GM10266 (cell line): Measurements from ENCODE around the gene FAAH.
"Not testable (repeated sequence)": the region's sequence is repeated elsewhere in the genome, so short reads cannot be mapped to it uniquely, and the experiment has no call there.

Experiments used
- DNase-seq: peaks from one replicate; pipeline ENCODE4 v3.0.0; 2012; ENCODE audit errors: extremely low spot score
- TF ChIP-seq, protein P1 (sequence below): IDR thresholded peaks from 2 replicates; pipeline ENCODE4 v1.5.1; 2012; ENCODE audit warnings: mild to moderate bottlenecking, low read depth; ENCODE audit not compliant: control insufficient read depth, insufficient read depth; ENCODE audit errors: missing control alignments

Gene FAAH

DNA sequence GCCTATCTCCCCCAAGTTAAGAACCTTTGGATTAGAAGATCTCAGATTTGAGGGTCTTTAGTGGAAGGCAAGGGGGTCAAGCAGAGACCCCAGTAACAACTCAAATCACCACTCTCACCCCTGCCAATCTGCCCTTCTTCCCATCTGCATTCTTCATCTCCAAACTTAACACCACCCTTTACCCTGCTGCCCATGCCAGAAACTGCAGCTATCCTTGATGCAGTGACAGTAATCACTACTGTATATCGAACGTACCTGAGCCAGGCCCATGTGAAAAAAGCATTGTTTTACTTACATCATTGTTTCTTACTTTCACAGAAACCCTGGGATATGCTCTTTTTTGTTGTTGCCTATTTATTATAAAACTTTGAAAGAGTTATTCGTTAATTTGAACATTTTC, 27.0 kb upstream of the FAAH start:
- TF ChIP-seq, protein P1, sequence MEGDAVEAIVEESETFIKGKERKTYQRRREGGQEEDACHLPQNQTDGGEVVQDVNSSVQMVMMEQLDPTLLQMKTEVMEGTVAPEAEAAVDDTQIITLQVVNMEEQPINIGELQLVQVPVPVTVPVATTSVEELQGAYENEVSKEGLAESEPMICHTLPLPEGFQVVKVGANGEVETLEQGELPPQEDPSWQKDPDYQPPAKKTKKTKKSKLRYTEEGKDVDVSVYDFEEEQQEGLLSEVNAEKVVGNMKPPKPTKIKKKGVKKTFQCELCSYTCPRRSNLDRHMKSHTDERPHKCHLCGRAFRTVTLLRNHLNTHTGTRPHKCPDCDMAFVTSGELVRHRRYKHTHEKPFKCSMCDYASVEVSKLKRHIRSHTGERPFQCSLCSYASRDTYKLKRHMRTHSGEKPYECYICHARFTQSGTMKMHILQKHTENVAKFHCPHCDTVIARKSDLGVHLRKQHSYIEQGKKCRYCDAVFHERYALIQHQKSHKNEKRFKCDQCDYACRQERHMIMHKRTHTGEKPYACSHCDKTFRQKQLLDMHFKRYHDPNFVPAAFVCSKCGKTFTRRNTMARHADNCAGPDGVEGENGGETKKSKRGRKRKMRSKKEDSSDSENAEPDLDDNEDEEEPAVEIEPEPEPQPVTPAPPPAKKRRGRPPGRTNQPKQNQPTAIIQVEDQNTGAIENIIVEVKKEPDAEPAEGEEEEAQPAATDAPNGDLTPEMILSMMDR = no peak
- DNase-seq = no peak

GRCh38 chr1:46367701-46368100, 26.4 kb upstream of the FAAH start:
- DNase-seq = not testable (repeated sequence)

GRCh38 chr1:46368791-46369190, 25.3 kb upstream of the FAAH start:
- TF ChIP-seq, protein P1 = no peak
- DNase-seq = no peak

DNA sequence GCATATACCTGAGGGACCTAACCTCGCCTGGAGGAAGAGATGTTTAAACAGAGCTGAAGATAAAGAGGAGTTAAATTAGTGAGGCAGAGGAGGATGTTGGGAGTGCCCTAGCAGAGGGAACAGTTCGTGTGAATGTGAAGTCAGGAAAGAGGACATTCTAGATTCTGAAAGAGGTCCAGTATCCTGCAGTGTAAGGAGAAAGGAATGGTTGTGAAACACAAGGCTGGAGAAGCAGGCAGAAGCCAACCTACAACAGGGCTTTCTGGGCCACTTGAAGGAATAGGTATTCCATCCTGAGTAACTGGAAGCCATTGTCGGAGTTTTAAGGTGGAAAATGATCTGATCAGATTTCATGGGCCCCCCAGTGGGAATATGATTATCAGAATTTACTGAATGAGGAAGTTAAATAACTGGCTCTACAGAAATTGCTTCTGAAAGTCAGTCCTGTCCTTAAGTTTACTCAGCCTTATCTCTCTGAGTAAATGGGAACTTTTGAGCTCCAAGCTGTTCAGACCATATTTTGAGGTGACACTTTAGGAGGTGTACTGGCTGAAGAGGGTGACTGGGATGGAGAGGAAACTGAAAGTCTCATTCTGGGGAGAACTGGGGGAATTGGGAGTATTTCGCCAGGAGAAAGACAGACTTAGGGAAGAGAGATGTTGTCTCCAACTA, 24.4 kb upstream of the FAAH start:
- DNase-seq = no peak
- TF ChIP-seq, protein P1 = no peak

DNA sequence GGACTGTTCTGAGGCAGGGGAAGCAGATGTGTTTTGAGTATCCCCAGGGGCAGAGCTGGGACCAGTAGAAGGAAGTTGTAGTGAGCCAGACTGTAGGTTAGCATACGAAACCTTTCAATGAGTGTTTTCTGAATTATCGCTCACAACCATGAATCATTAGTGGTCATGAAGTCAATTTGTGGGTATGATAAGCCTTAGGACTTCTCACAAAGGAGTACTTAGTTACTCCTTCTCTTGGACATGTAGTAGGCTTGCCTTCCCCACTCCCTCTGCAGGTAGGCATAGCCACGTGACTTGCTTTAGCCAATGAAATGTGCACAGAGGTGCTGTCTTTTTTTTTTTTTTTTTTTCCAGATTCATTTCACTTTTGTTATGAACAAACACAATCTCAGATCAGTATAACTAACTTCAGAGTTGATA, 23.9 kb upstream of the FAAH start:
- DNase-seq = peak; percentile 36

DNA sequence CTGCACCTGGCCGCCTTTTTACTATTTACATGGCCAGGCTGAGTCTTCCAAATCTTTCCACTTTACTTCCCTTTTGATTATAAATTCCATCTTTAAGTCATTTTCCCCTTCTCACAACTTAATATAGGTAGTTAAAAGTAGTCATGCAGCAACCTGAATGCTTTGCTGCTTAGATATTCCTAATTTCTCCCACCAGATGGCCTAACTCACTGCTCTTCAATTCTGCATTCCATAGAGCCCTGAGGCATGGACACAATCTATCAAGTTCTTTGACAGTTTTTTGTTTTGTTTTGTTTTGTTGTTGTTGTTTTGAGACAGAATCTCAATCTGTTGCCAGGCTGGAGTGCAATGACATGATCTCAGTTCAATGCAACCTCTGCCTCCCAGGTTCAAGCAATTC, 21.7 kb upstream of the FAAH start:
- DNase-seq = no peak
- TF ChIP-seq, protein P1 = no peak

More for the DNA sequence above, 23.9 kb upstream of the FAAH start:
- TF ChIP-seq, protein P1 = no peak

- TF ChIP-seq, protein P1 = no peak
- DNase-seq = no peak
Measured at GRCh38 chr1:46379996-46380395, 14.1 kb upstream of the FAAH start.

DNA sequence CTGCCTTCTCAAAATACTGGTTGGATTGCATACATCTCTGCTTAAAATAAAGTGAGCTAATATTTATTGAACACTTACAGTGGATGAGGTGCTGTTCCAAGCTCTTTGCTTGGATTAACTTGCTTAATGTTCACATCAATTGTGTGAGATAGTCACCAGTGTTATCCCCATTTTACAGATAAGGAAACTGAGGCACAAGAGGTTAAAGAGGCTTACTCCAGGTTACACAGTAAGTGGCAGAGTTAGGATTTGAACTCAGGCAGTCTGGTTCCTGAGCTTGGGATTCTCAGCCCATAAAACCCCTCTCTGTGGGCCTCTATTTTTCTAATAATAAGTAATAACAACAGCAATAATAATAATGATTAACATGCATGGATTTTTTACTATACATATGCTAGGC, 13.6 kb upstream of the FAAH start:
- TF ChIP-seq, protein P1 = no peak
- DNase-seq = no peak
